Measurements from ENCODE around the gene HOXB7.

The HOXB7 gene

DNA sequence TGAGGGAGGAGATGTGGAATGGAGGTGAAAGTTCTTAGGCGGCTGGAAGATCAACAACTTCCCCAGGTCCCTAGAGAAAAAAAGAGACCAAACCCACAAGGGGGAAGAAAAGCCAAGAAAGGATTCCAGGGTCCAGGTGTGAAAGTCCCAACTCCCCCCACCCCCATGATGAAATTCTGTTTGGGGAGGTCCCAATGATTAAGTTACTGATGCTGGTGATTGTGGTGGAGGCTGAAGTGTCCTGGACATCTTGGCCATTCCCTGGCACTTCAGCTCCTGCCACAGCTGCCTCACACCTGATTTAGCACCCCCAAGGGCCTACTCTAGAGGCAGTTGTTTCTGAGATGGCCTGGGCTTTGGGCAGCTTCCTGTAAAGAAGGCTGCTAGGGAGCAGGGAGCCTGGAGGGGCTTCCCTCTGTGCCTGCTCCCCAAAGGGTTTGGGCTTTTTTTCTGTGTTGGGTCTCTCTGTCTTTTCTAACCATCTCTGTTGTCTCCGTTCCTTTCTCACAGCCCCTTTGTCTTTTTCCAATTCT is 45.7 kb downstream of the HOXB7 start:
- DNase-seq, result no peak

DNA sequence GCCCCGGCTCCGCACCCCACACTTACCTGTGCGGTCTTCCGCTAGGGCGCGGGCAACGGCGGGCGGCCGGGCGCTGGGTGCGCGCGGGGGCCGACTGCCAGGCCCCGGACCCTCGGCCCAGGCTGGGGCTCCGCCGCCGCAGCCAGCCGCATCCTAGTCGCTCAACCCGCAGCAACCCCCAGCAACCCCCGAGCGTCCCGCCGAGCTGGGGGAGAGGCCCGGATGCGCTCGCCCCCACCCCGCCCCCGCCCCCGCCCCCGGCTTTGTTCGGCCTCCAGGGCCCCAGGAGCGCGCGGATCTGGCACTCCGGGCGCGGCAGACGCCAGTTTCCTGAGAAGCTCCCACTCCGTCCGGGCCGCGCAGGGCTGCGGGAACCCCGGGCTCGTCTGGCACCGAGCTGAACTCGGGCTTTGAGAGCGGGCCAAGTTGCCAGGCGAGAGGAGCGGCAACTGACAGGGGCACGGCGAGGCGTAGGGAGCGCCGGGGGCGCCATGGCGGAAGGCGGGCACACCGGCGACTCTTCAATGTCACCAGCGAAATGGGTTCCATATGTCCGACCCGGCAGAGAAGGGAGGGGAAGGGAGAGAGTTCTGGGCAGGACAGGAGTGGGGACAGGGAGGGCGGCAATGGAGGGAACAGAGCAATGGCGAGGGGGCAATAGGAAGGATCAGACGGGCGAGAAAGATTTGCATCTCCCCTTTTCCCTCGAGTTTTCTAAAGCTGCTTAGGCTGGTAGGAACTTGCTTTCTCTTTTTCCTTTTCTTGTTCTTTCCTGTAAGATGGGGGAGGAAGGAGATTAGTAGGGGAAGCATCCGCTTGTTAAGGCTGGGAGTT is 46.4 kb downstream of the HOXB7 start:
- DNase-seq, result no peak

DNA sequence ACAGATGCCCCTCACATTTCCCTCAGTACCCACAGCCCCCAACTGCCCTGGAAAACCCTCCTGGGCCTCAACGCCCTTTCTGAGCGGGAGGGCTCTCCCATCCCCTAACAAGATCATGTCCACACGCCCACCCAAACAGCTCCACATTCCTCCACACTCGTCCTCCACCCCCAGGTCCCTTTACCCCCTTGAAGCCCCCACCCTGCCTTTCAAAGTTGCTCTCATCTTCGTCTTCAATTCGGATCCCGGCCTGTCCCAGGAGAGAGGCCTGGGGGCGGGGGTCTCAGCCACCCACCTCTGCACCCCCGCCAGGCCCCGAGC is 47.0 kb downstream of the HOXB7 start:
- DNase-seq, result no peak

DNA sequence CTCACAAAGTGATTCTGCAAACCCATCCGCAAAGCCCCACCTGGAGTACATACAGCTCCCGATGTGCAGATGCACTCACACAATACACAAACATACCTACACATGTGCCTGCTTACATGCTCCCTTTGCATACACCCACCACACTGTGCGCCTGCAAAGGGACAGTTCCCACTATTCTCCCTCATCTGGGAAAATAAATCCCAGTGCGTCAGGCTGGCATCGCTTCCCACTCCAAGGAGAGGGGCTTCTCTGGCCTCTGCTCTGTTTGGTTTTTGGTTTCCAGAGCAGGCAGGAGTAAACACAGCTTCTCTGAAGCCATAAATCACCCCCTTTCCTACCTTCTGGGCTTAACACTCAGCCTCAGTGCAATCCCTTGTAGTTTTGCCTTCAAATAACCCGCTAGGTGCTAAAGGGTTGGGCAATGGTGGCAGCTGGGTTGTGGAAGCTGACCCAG is 47.4 kb downstream of the HOXB7 start:
- DNase-seq, result no peak

DNA sequence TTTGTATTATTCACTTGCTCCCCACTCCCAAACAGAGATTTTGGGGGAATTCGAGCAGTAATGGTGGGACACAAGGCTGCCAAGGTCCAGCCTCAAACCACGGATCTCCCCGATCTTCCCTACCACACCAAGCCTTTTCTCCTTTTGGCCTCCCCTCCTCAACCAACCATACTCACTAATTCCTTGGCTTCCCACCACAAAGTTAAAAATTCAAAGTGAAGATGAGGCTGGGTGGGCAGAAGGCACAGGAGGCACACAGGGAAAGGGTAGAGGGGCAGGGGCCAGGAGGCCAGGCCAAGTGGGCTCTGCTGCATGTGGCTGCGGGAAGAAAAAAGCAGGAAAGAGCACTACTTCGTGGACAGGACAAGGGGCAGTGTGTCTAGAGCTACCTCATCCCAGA is 47.9 kb downstream of the HOXB7 start:
- no peak for DNase-seq

DNA sequence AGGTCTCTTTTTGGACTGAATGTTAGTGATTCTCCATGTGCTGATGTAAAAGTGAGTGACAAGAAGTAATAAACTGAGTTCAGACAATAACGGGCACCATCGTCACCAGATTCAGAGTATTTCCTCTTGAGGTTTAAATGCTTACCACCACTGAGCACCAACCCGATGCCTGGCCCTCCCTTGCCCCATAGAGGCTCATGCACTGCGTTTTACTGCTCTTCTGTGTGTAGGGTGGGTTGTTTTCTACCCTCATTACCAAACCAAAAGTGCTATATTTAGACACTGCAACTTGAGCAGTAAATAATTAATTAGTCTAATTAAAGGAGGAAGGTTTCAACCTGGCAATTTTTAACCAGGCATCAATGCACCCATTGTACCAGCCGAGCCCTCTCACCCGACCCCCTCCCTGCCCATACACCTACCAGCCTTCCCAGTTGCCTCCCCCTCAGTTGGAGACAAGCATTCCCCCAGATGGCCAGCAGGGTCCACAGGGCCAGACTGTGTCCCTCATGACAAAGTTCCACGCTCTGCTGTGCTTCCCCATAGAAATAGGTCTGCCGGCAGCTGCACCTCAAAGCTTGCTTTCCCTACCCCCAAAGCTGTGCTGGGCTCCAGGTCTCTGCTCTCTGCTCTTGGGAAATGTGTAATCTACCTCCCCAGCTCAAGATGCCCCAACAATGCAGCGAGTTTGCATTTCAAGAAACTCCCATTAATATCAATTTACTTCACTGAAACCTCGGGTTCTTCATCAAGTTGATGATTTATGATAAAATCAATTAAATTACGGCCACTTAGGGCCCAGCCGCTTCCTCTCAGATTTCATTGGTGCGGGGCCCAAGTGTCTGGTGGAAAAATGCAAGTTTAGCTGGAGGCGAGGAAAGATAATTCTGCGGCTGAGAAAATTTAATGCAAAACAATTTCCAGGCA is 48.7 kb downstream of the HOXB7 start:
- no peak for DNase-seq

DNA sequence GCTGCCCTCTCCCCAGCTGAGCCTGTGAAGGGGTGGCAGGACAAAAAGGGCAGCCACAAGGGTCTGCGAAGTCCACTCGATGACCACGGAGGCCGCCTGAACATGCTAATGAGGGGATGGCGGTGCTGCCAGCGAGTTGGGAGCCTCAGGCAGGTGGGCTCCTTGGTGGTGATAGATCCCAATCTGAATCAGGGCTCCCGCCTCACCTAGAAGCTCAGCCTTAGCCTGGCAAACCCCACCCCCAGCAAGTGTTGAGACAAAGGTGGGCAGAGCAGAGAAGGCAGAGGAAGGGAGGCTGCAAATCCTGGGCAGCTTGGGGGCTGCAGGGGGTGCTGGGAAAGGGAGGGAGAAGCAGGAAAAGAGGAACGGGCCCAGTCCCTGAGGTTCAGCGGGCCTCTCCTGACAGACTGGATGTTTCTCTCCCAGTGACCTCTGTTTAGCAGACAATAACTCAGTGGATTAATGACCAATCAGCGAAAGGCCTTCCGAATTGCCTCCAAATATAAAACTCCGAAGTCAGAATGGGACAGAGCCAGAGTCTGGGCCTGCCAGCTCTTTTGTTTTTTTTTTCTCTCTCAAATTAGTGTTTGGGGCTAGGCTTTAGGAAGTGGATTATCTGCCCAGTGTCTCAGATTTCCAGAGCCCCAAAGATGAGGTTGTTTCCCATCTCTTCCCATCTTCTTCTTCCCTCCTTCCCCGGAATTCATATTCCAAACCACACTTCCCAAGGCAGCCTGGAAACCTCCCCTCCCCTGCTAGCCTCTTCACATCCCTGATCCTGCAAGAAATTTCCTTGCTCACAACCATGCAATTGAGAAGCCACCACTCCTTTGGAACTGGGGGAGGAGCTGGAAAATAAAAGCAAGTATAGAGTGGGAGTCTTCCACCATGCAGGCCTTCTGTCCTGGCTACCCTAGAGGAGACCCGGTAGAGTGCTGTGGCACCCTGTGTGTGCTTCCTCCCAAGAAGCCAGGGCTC is 50.7 kb downstream of the HOXB7 start:
- DNase-seq, result no peak

DNA sequence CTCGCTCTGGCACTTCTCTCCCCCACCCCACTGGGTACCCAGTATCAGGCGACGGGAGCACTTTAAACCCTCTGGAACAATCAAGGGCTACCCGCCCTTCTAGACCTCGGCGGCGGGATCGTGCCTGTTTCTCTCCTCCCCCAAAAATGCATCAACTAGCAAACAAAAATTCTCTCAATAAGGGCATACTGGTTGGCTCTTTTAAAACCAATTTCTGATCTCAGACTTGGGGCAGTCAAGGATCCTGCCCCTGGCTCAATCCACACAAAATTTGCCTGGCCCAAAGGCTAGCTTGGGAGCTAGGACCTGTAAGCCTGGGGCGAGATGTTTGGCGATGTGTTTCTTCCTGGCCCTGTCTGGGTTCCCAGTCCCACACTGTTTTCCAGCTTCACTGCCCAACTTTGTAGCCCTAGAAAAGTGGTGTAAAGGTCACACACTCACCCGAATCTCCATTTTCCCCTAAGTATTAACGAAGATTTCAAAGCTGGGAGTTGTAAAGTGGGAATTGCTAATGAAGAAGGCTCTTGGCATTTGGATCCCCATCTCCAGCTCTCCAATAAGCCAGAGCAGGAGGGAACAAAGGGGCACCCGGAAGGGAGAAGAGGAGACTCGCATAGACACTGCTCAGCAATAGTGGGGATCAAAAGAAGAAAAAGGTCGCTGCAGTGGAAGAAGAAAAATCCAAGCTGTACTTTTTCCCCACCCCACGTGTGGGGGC is 51.5 kb downstream of the HOXB7 start:
- DNase-seq, result no peak

DNA sequence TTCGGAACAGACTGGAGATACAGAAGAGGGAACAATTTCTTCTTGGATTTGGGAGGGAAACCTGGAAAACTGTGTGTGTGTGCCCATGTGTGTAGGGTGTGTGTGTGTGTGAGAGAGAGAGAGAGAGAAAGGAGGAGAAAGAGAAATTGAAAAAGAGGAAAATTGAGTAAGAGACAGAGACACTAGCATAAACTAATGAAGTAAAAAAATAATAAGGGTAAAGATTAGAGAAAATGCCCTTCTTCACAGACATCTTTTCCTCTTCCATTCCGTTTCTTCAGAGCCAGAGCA is 52.0 kb downstream of the HOXB7 start:
- no peak for DNase-seq

DNA sequence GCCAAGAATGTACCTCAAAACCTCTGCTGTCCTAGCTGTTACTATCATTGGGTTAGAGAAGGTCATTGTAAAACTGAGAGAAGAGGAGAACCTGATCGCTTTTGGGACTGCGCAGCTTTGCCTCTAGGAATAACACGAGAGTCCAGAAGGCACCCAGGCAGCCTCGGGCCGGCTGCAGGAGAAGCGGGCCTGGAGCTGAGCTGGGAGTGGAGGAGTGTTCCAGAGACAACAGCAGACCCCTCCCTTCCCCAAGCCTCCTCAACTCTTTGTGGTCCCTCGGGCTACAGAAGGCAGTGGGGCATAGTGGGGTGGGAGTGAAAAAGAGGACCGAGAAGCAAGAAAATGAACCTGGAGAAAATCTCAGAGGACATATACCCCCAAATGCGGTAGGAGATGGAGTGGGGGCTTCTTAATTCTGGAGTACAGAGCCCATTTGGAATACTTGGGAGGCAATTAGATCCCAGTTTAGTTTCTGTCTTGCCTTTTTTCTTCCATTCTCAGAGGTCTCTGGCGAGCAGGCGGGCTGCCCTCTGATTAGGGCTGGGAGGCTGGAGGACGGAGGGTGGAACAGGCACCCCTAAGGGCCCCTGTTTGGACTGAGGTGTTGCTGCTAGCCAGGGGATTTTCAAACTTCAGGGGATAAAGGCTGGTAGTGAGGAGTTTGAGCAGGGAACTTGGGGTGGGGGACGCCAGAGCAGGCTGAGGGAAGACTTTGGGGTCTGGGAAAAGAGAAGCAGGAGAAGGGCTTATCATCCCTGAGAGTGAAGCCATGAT is 52.6 kb downstream of the HOXB7 start:
- DNase-seq, result no peak

Measured in NCI-H1694 treated with DMSO at 0.1 percent for 48 hours (cell line).